ENCODE results near the gene VPS26C. TPM values are rescaled to one million over a fixed set of nuclear protein-coding genes. Genes with fewer than 3 reads are reported as not detected.
A peak's percentile ranks its signal among the peaks of the same experiment; 100 is the strongest.

Gene VPS26C
- total and polyA plus RNA-seq, 2 of the 8 experiments (the other 6 are each of a cell fraction or from before 2014, with no cell fraction given) = 43.5 to 71.6 TPM

GRCh38 chr21:37241426-37241825 lies 25.7 kb downstream of the VPS26C start:
- Histone ChIP-seq H3K23me2 (ENCODE audit: low read depth, low read length) (no peaks in the 10 kb centered on the region), H4K20me1 (replicated peaks in 1 of 2; ENCODE audit: control insufficient read depth in 1 of 2, insufficient read depth in 2 of 2, low read length in 2 of 2) (peaks cover 3 to 10% of the 10 kb centered on the region in 2 experiments), H4K8ac (ENCODE audit: extremely low read depth, insufficient read depth, low read length) (no peak overlapping the region), H3K18ac (ENCODE audit: extremely low read depth, low read length) (no peak overlapping the region), H3K4me1 (replicated peaks in 1 of 4; ENCODE audit: control insufficient read depth in 3 of 4, insufficient read depth in 4 of 4, low read length in 3 of 4) (peaks cover 5 to 8% (median 7%) of the 10 kb centered on the region in 4 experiments), H2AFZ (ENCODE audit: low read length) (no peak overlapping the region), H3K4me2 (ENCODE audit: insufficient read depth in 1 of 2, low read depth in 2 of 2, low read length in 2 of 2) (no peak overlapping the region), H3K79me2 (ENCODE audit: control insufficient read depth in 1 of 2, insufficient read depth in 2 of 2, low read length in 2 of 2) (peaks cover 0 to 60% of the 10 kb centered on the region in 2 experiments; a peak in 3 of 4 replicates), H3K4me3 (ENCODE audit: extremely low read depth in 1 of 4, insufficient read depth in 2 of 4, low read depth in 3 of 4, low read length in 4 of 4) (no peak overlapping the region), H2BK15ac (ENCODE audit: low read length) (no peak overlapping the region), H4K91ac (replicated peaks; ENCODE audit: insufficient read length, low read length) (no peak overlapping the region), H3K79me1 (ENCODE audit: low read depth, low read length) (peaks cover 21% of the 10 kb centered on the region), H2AK5ac (ENCODE audit: low read depth, low read length) (no peak overlapping the region), H3K36me3 (ENCODE audit: control insufficient read depth in 2 of 4, insufficient read depth in 4 of 4, low read length in 3 of 4) (peaks cover 0 to 25% (median 1%) of the 10 kb centered on the region in 4 experiments; a peak in 4 of 8 replicates), H2BK12ac (ENCODE audit: low read depth, low read length) (no peak overlapping the region), H3K56ac (replicated peaks; ENCODE audit: insufficient read length, low read depth, low read length) (no peak overlapping the region), H3K27ac (ENCODE audit: low read depth, low read length) (no peak overlapping the region), H3K9ac (replicated peaks in 1 of 4; ENCODE audit: extremely low read depth in 1 of 4, low read depth in 3 of 4, low read length in 3 of 4) (no peak overlapping the region), H3K27me3 (replicated peaks in 1 of 4; ENCODE audit: control insufficient read depth in 3 of 4, extremely low read depth in 1 of 4, insufficient read depth in 3 of 4, low read length in 3 of 4) (no peaks in the 10 kb centered on the region), H3K14ac (ENCODE audit: insufficient read length) (no peak overlapping the region), H3K23ac (ENCODE audit: insufficient read length) (no peak overlapping the region), H2BK20ac (ENCODE audit: low read length) (no peak overlapping the region), H2BK5ac (ENCODE audit: low read depth, low read length) (no peak overlapping the region), H2BK120ac (replicated peaks; ENCODE audit: low read depth, low read length) (no peak overlapping the region), H4K5ac (ENCODE audit: insufficient read length, low read depth, low read length) (no peak overlapping the region), H3K4ac (replicated peaks; ENCODE audit: insufficient read length, low read depth, low read length) (no peak overlapping the region), H3K9me3 (ENCODE audit: insufficient read depth in 2 of 2, low read depth in 1 of 2, low read length in 1 of 2) (no peaks in the 10 kb centered on the region)
- ChIA-PET CTCF (ENCODE audit: partially characterized antibody) (no interaction called here), POLR2A (ENCODE audit: partially characterized antibody) (no interaction called here)
- FAIRE-seq (no peak), DNase-seq (ENCODE audit: low read depth in 1 of 2, low spot score in 2 of 2) (peak in 1 of 2 experiments; percentile 23)
- WGBS, 2 experiments (ENCODE audit: extremely low coverage in 1 of 2, insufficient coverage in 1 of 2, insufficient read length in 1 of 2, insufficient replicate concordance in 2 of 2, low coverage in 1 of 2, low lambda C conversion rate in 2 of 2, missing lambda C conversion rate in 1 of 2) = 88% methylated on average over 7 of the region's 7 CpGs; no CpG with 5 or more reads in 1 of the 2 experiments
- no peak for TF ChIP-seq CREB1 (IDR thresholded peaks at IDR 0.05)
- TF ChIP-seq BCL11A (IDR thresholded peaks at IDR 0.05; ENCODE audit: low read depth in 2 of 2, low read length in 2 of 2) = no peak
- TF ChIP-seq RBBP5 (IDR thresholded peaks at IDR 0.05; ENCODE audit: borderline replicate concordance, low read depth, low read length) = no peak
- TF ChIP-seq TAF7 (optimal IDR thresholded peaks at IDR 0.05; ENCODE audit: borderline replicate concordance, low read depth, low read length) = no peak
- TF ChIP-seq USF2 (IDR thresholded peaks at IDR 0.05; ENCODE audit: low read length) = no peak
- no peak for TF ChIP-seq SRF (IDR thresholded peaks at IDR 0.05; ENCODE audit: low read depth, low read length)
- no peak for TF ChIP-seq TCF12 (IDR thresholded peaks at IDR 0.05; ENCODE audit: low read depth, low read length)
- no peak for TF ChIP-seq BACH1 (IDR thresholded peaks at IDR 0.05; ENCODE audit: low read length)
- TF ChIP-seq KDM1A (IDR thresholded peaks at IDR 0.05; ENCODE audit: borderline replicate concordance, low read length) = no peak
- TF ChIP-seq CTBP2 (IDR thresholded peaks at IDR 0.05; ENCODE audit: borderline replicate concordance, insufficient read depth, insufficient read length, low read length) = no peak
- TF ChIP-seq SIRT6 (IDR thresholded peaks at IDR 0.05; ENCODE audit: low read length) = no peak
- no peak for TF ChIP-seq EP300 (IDR thresholded peaks at IDR 0.05; ENCODE audit: borderline replicate concordance in 1 of 2, low read depth in 2 of 2, low read length in 2 of 2)
- TF ChIP-seq MAX (IDR thresholded peaks at IDR 0.05) = no peak
- TF ChIP-seq TEAD4 (IDR thresholded peaks at IDR 0.05; ENCODE audit: low read depth, low read length) = no peak
